ENCODE data around the gene OTC. TPM values are rescaled to one million over a fixed set of nuclear protein-coding genes. Genes with fewer than 3 reads are reported as not detected.

OTC gene
- total and polyA plus RNA-seq, 2 experiments from 2014 or later = 16.2 to 37.8 TPM

DNA sequence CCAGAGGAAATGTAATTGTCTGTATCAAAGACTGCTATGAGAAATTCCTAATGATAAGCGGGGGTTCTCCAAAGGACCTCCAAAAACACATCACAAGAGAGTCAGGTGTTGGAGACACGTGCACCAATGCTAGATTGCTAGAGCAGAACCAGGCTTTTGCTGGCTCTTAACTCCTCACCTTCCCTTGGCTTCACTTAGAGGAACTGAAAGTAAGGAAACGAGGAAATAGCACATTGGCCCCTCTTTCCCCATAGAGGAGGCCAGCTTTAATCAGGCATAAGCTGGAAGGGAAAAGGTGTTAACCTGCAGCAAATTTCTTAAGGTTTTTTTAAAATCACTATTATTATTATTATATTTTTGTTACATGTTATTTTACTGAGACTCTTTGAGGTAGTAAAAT is 13.6 kb downstream of the OTC start:
- H3K27ac ChIP-seq = no peak overlapping the region
- DNase-seq (ENCODE audit: low spot score) = no peak
- WGBS (ENCODE audit: low lambda C conversion rate, missing lambda C conversion rate) = 62% methylated on average over 3 of the region's 3 CpGs

DNA sequence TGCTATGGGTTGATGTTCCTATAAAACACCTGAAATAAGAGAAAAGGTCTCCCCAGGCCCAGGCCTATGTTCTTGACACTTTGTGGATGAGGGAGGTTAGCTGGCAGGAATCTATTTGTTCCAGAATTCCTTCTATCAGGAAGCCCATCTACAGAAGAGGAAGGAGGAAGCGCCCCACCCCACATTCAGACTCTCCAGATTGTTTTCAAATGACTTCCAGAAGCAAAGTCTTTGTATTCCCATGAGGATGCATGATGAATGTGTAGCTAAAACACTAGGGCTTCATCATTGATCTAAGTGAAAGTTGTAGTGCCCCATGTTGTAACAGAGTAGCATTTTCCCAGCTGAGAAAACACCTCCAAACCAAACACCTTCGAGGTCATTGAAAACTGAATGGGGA is 16.4 kb downstream of the OTC start:
- Histone ChIP-seq H3K79me2 (no peaks in the 10 kb centered on the region), H3K27me3 (no peaks in the 10 kb centered on the region), H4K20me1 (ENCODE audit: insufficient read depth, poor library complexity, severe bottlenecking) (no peaks in the 10 kb centered on the region), H3K4me2 (no peak overlapping the region), H3K9me2 (replicated peaks; ENCODE audit: insufficient read depth) (no peaks in the 10 kb centered on the region), H3K4me3 (no peak overlapping the region), H3K9me3 (ENCODE audit: low read depth) (no peaks in the 10 kb centered on the region), H3K4me1 (ENCODE audit: insufficient read depth) (no peaks in the 10 kb centered on the region), H3K27ac (no peak overlapping the region), H3K36me3 (replicated peaks; ENCODE audit: insufficient read depth, low read depth) (no peaks in the 10 kb centered on the region), H2AFZ (no peak overlapping the region)
- no peak for DNase-seq (ENCODE audit: low spot score)
- TF ChIP-seq EZH2phosphoT487 (IDR thresholded peaks at IDR 0.05; ENCODE audit: low read depth, severe bottlenecking, unreplicated experiment) (no peak), EZH2 (IDR thresholded peaks at IDR 0.05; ENCODE audit: borderline replicate concordance) (no peak)
- TF ChIP-seq, protein P1, sequence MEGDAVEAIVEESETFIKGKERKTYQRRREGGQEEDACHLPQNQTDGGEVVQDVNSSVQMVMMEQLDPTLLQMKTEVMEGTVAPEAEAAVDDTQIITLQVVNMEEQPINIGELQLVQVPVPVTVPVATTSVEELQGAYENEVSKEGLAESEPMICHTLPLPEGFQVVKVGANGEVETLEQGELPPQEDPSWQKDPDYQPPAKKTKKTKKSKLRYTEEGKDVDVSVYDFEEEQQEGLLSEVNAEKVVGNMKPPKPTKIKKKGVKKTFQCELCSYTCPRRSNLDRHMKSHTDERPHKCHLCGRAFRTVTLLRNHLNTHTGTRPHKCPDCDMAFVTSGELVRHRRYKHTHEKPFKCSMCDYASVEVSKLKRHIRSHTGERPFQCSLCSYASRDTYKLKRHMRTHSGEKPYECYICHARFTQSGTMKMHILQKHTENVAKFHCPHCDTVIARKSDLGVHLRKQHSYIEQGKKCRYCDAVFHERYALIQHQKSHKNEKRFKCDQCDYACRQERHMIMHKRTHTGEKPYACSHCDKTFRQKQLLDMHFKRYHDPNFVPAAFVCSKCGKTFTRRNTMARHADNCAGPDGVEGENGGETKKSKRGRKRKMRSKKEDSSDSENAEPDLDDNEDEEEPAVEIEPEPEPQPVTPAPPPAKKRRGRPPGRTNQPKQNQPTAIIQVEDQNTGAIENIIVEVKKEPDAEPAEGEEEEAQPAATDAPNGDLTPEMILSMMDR (IDR thresholded peaks at IDR 0.05; ENCODE audit: poor library complexity) = no peak
- WGBS (ENCODE audit: low lambda C conversion rate, missing lambda C conversion rate) = 55% methylated on average over 2 of the region's 2 CpGs

More for the DNA sequence above, 13.6 kb downstream of the OTC start:
- Histone ChIP-seq H3K79me2 (no peaks in the 10 kb centered on the region), H3K9me3 (ENCODE audit: low read depth) (no peaks in the 10 kb centered on the region), H4K20me1 (ENCODE audit: insufficient read depth, poor library complexity, severe bottlenecking) (no peaks in the 10 kb centered on the region), H3K4me1 (ENCODE audit: insufficient read depth) (no peaks in the 10 kb centered on the region), H3K9me2 (replicated peaks; ENCODE audit: insufficient read depth) (no peaks in the 10 kb centered on the region), H3K27me3 (no peaks in the 10 kb centered on the region), H3K36me3 (replicated peaks; ENCODE audit: insufficient read depth, low read depth) (no peaks in the 10 kb centered on the region), H2AFZ (no peak overlapping the region), H3K4me2 (no peak overlapping the region), H3K4me3 (no peak overlapping the region)
- no peak for TF ChIP-seq EZH2 (IDR thresholded peaks at IDR 0.05; ENCODE audit: borderline replicate concordance)
- TF ChIP-seq EZH2phosphoT487 (IDR thresholded peaks at IDR 0.05; ENCODE audit: low read depth, severe bottlenecking, unreplicated experiment) = no peak
- TF ChIP-seq, protein P1 (IDR thresholded peaks at IDR 0.05; ENCODE audit: poor library complexity) = no peak

DNA sequence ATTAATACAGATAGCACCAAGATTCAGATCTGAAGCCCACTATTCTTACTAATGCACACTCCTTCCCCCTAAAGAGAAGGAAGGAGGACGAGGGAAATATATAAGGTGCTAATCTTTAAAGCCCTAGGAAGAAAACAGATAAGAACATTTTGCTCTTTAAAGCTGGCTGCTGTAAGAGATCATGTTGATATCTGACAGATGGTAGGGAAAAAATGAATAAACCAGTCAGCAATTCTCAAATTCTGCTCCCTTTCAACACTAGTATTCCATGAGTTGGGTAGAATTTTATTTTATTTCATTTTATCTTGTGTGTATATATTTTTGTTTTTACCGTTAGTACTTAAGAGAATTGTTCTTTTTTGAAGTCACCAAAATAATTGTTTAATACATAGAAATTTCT is 19.2 kb downstream of the OTC start:
- Histone ChIP-seq H3K4me1 (ENCODE audit: insufficient read depth) (no peaks in the 10 kb centered on the region), H3K9me2 (replicated peaks; ENCODE audit: insufficient read depth) (no peaks in the 10 kb centered on the region), H3K36me3 (replicated peaks; ENCODE audit: insufficient read depth, low read depth) (no peaks in the 10 kb centered on the region), H4K20me1 (ENCODE audit: insufficient read depth, poor library complexity, severe bottlenecking) (no peaks in the 10 kb centered on the region), H2AFZ (no peak overlapping the region), H3K4me3 (no peak overlapping the region), H3K27ac (no peak overlapping the region), H3K4me2 (no peak overlapping the region), H3K79me2 (no peaks in the 10 kb centered on the region), H3K9me3 (ENCODE audit: low read depth) (no peaks in the 10 kb centered on the region), H3K27me3 (no peaks in the 10 kb centered on the region)
- WGBS (ENCODE audit: low lambda C conversion rate, missing lambda C conversion rate) = 61% methylated on average over 2 of the region's 2 CpGs
- DNase-seq (ENCODE audit: low spot score) = no peak
- no peak for TF ChIP-seq EZH2 (IDR thresholded peaks at IDR 0.05; ENCODE audit: borderline replicate concordance)
- no peak for TF ChIP-seq EZH2phosphoT487 (IDR thresholded peaks at IDR 0.05; ENCODE audit: low read depth, severe bottlenecking, unreplicated experiment)
- TF ChIP-seq, protein P1 (IDR thresholded peaks at IDR 0.05; ENCODE audit: poor library complexity) = no peak

DNA sequence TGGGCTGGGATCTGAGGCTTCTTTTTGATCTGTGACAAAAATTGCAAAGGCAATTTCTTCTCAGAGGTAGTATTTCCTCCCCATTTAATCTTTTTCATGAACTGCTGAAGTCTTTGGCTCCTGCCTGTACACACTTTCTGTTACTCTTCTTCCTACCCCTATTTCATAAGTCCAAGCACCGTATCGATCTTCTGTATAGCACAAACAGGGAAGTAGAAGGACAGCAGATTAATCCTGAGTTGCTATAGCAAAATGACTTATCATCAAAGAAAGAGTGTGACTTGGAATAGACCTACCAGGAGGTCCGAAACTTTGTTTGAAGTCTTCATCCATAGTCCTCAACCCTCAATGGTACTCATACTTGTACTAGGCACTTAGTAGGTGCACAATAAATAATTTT is 22.0 kb downstream of the OTC start:
- no peak for DNase-seq (ENCODE audit: low spot score)
- Histone ChIP-seq H3K4me3 (no peak overlapping the region), H3K4me1 (ENCODE audit: insufficient read depth) (no peaks in the 10 kb centered on the region), H4K20me1 (ENCODE audit: insufficient read depth, poor library complexity, severe bottlenecking) (no peaks in the 10 kb centered on the region), H3K9me2 (replicated peaks; ENCODE audit: insufficient read depth) (no peaks in the 10 kb centered on the region), H3K27me3 (no peaks in the 10 kb centered on the region), H3K79me2 (no peaks in the 10 kb centered on the region), H2AFZ (no peak overlapping the region), H3K9me3 (ENCODE audit: low read depth) (no peaks in the 10 kb centered on the region), H3K36me3 (replicated peaks; ENCODE audit: insufficient read depth, low read depth) (no peaks in the 10 kb centered on the region), H3K27ac (no peak overlapping the region), H3K4me2 (no peak overlapping the region)
- TF ChIP-seq EZH2phosphoT487 (IDR thresholded peaks at IDR 0.05; ENCODE audit: low read depth, severe bottlenecking, unreplicated experiment) (no peak), EZH2 (IDR thresholded peaks at IDR 0.05; ENCODE audit: borderline replicate concordance) (no peak)
- TF ChIP-seq, protein P1 (IDR thresholded peaks at IDR 0.05; ENCODE audit: poor library complexity) = no peak
- 94% methylated on average over 3 of the region's 3 CpGs for WGBS (ENCODE audit: low lambda C conversion rate, missing lambda C conversion rate)

Data from hepatocyte (in vitro differentiated cells).